GM12801 (cell line): ENCODE measurements around the gene KCTD5.

Source experiments
- CTCF ChIP-seq: IDR thresholded peaks from one replicate; pipeline ENCODE4 v1.5.1; 2011; ENCODE audit warnings: control low read depth; ENCODE audit not compliant: insufficient read length; ENCODE audit errors: extremely low read depth

KCTD5 gene

GRCh38 chr16:2709588-2709984 is 27.3 kb downstream of the KCTD5 start:
- TF ChIP-seq CTCF: no peak

DNA sequence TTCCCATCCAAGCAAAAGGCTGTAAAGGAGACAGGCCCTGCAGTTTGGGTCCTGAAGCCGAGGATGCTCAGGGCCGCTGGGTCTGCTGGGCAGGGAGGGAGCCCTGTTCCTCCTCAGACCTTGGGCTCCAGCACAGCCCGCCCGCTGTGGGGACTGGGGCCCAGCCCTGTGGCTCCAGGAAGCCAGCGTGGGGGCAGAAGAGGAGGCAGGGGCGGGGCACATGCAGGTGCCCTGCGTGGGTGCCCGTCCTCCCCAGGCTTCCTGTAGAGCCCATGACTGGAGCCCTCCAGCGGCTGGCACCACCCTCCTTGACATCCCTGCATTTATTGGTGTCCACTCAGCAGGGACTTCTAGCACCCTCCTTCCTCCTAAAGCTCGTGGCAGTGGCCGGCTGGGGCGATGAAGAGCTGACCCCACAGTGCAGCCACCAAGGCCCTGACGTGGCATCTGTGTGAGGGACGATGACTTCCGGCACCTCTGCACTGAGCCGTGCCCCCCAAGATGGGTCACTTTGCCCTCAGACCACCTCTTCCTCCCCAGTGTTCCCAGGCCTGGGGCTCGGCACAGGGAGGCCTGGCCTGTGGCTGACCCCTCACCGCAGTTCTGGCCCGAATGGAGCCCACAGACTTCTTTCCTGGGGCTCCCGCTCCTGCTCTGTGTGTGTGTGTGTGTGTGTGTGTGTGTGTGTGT is 27.8 kb downstream of the KCTD5 start:
- TF ChIP-seq CTCF: no peak

DNA sequence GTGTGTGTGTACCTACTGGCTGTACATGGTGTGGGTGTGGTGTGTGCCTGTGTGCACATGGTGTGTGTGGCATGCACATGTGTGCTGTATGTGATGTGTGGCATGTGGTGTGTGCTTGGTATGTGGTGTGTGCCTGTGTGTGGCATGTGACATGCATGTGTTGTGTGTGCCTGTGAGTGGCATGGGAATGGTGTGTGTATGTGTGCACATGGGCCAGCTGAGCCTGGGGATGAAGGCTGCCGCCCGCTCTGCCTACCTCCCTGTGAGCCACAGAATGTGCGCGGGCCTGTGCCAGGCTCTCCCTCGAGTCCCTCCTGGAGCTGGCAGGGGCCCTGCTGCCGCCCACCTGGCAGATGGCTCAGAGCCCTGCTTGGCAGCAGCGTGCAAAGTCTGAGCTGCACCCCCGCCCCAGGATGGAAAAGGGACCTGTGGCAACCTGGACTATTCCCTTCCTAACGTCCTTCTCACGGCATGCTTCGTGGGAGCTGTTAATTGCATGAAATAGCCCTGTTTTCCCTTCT is 28.4 kb downstream of the KCTD5 start:
- no peak for TF ChIP-seq CTCF

GRCh38 chr16:2711370-2712062 is 29.2 kb downstream of the KCTD5 start:
- no peak for TF ChIP-seq CTCF

GRCh38 chr16:2712063-2712441 is 29.7 kb downstream of the KCTD5 start:
- no peak for TF ChIP-seq CTCF

DNA sequence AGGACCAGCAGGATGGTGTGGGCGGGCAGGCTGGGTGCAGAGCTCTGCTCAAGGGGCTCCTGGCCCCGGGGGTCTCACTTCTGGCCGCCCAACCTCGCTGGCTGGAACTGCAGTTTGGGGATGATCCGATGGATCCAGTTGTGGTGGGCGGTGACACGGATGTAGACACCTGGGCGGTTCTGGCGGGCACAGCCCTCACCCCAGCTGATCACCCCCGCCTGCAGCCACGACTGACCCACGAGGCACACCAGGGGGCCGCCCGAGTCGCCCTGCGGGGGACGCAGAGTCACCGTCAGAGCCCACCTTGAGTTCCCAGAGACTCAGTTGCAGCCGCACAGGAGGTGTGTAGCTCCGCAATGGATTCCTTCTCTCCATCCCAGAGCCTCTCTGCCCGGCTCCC is 30.2 kb downstream of the KCTD5 start:
- TF ChIP-seq CTCF: no peak

DNA sequence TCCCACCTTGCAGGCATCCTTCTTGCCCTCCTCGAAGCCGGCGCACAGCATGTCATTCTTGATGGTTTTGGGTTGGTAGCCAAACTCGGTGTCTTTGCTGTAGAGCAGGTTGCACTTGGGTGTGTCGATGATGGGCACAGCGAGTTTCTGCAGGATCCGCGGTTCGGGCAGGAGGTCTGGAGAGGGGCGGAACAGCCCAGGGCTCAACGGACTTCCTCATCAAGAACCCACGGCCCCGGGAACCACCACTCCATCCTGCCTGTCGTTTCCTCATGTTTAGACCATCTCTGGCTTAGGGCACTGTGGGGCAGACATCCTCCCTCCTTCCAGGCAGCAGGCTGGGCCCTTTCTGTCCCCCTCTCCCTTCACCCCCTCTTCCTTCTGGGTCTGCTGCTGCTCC is 31.2 kb downstream of the KCTD5 start:
- TF ChIP-seq CTCF: no peak
